Lung (tissue), 12 donors: ENCODE data around the gene SLC4A11. TPM values are rescaled to one million over a fixed set of nuclear protein-coding genes. Genes with fewer than 3 reads are reported as not detected.

Experiments used
- ATAC-seq: fragments of 200-7000 bp; cut with Tn5 transposase; one replicate; pipeline ENCODE4 v1.9.1; 2020; ENCODE audit warnings: moderate number of reproducible peaks; ENCODE audit not compliant: insufficient read depth, low FRiP score
- DNase-seq, 3 donors: peaks; one replicate each; pipeline ENCODE4 v3.0.0-alpha.2; 2013 to 2017
- H3K27ac ChIP-seq, 2 donors: one replicate each; pipeline ENCODE4 v1.5.1; 2013; ENCODE audit warnings: mild to moderate bottlenecking in 2 of 2, moderate library complexity in 2 of 2, control low read depth in 1 of 2, inconsistent platforms in 1 of 2, low read depth in 1 of 2, low read length in 1 of 2
- H3K27me3 ChIP-seq, 3 donors: one replicate each; pipeline ENCODE4 v1.5.1; 2013; ENCODE audit warnings: low read length in 2 of 3; ENCODE audit not compliant: control insufficient read depth in 3 of 3, insufficient read depth in 3 of 3
- H3K36me3 ChIP-seq, 4 donors: one replicate each; pipeline ENCODE4 v1.5.1; 2013; ENCODE audit warnings: low read length in 4 of 4, mild to moderate bottlenecking in 1 of 4, moderate library complexity in 1 of 4; ENCODE audit not compliant: control insufficient read depth in 4 of 4, insufficient read depth in 4 of 4
- H3K4me1 ChIP-seq, 5 donors: one replicate each; pipeline ENCODE4 v1.5.1; 2013; ENCODE audit warnings: low read length in 5 of 5, mild to moderate bottlenecking in 2 of 5, moderate library complexity in 1 of 5; ENCODE audit not compliant: control insufficient read depth in 5 of 5, insufficient read depth in 5 of 5
- H3K4me3 ChIP-seq: one replicate; pipeline ENCODE4 v1.5.1; 2013; ENCODE audit warnings: mild to moderate bottlenecking, control low read depth, moderate library complexity
- H3K9ac ChIP-seq, 2 donors: one replicate each; pipeline ENCODE4 v1.5.1; 2013; ENCODE audit warnings: low read length in 2 of 2, control low read depth in 1 of 2; ENCODE audit not compliant: insufficient read depth in 1 of 2
- H3K9me3 ChIP-seq, 4 donors: one replicate each; pipeline ENCODE4 v1.5.1; 2013; ENCODE audit warnings: low read length in 3 of 4, mild to moderate bottlenecking in 1 of 4, moderate library complexity in 1 of 4; ENCODE audit not compliant: control insufficient read depth in 4 of 4, insufficient read depth in 3 of 4
- CTCF ChIP-seq: IDR thresholded peaks from 2 replicates; pipeline ENCODE4 v1.5.1; 2012; ENCODE audit warnings: mild to moderate bottlenecking; ENCODE audit errors: control extremely low read depth, extremely low read depth
- WGBS, 2 donors: extraction: QIAGEN DNeasy Blood & Tissue Kit; methylation state at CpG; one replicate each; pipeline ENCODE4 v1.1.7; 2013; 5-methylcytosine and 5-hydroxymethylcytosine counted together
- polyA plus RNA-seq, 2 donors: library from polyadenylated mRNA; stranded (reverse); fragments of 200-250 nt; gene quantifications; one replicate each; pipeline ENCODE4 v1.2.1, GENCODE V29; 2013
- total RNA-seq, 2 donors: library from RNA; depleted of rRNA in 1 of 2; stranded (reverse); fragments of >200 nt in 1 of 2; gene quantifications; one replicate each; pipeline ENCODE4 v1.2.1, GENCODE V29; 2014 to 2021
- donor health status: control.
- donor health status: control.
- donor health status: Bipolar disorder and iron deficiency.
- donor health status: healthy.
- donor health status: DM: yes; HTN: yes; CAD: no.

SLC4A11 gene
- total and polyA plus RNA-seq, 4 donors: 0.40 to 8.8 (median 4.7) TPM

- no peaks in the 10 kb centered on the region for H3K36me3 ChIP-seq
- no peaks in the 10 kb centered on the region for H3K9me3 ChIP-seq
- DNase-seq (no peak), ATAC-seq (no peak)
- H3K9ac ChIP-seq: no peak overlapping the region
- H3K4me1 ChIP-seq: peaks cover 0 to 7% (median 0%) of the 10 kb centered on the region in 5 donors
- no peak for TF ChIP-seq CTCF
- H3K27me3 ChIP-seq: peaks cover 0 to 26% (median 19%) of the 10 kb centered on the region in 3 donors
- H3K4me3 ChIP-seq: no peak overlapping the region
- WGBS, 2 donors: 87 to 93% methylated on average over 31 to 32 of the region's 32 CpGs
- no peak overlapping the region for H3K27ac ChIP-seq
These were observed 5.6 kb downstream of the SLC4A11 start for GRCh38 chr20:3233131-3233990.

GRCh38 chr20:3231889-3232588, 7.0 kb downstream of the SLC4A11 start:
- WGBS, 2 donors: 91 to 95% methylated on average over 15 of the region's 15 CpGs
- TF ChIP-seq CTCF: no peak
- no peaks in the 10 kb centered on the region for H3K9me3 ChIP-seq
- ATAC-seq (no peak), DNase-seq (no peak)
- no peaks in the 10 kb centered on the region for H3K4me1 ChIP-seq
- H3K36me3 ChIP-seq: peaks cover 0 to 2% (median 0%) of the 10 kb centered on the region in 4 donors
- peaks cover 0 to 13% (median 10%) of the 10 kb centered on the region in 3 donors for H3K27me3 ChIP-seq
- no peak overlapping the region for H3K27ac ChIP-seq
- H3K9ac ChIP-seq: no peak overlapping the region
- H3K4me3 ChIP-seq: no peak overlapping the region

GRCh38 chr20:3231116-3231515, 7.9 kb downstream of the SLC4A11 start:
- Histone ChIP-seq H3K36me3 (peaks cover 0 to 7% (median 0%) of the 10 kb centered on the region in 4 donors), H3K4me3 (no peak overlapping the region), H3K27ac (no peak overlapping the region), H3K9ac (no peak overlapping the region), H3K27me3 (peaks cover 0 to 4% (median 4%) of the 10 kb centered on the region in 3 donors), H3K9me3 (no peaks in the 10 kb centered on the region), H3K4me1 (no peaks in the 10 kb centered on the region)
- ATAC-seq (no peak), DNase-seq (no peak)
- WGBS, 2 donors: 95 to 98% methylated on average over 21 of the region's 21 CpGs
- no peak for TF ChIP-seq CTCF
